Ishikawa (cell line): ENCODE data around the gene OSM.

ENCODE experiments used
- CEBPB ChIP-seq: IDR thresholded peaks from 2 replicates; pipeline ENCODE4 v1.6.1; 2012
- CREB1 ChIP-seq: IDR thresholded peaks from 2 replicates; pipeline ENCODE4 v1.6.1; 2012; ENCODE audit warnings: low read depth
- EGR1 ChIP-seq: IDR thresholded peaks from 2 replicates; pipeline ENCODE4 v1.6.1; 2012
- EP300 ChIP-seq: IDR thresholded peaks from 2 replicates; pipeline ENCODE4 v1.6.1; 2012; ENCODE audit warnings: borderline replicate concordance
- FOXM1 ChIP-seq: IDR thresholded peaks from 2 replicates; pipeline ENCODE4 v1.6.1; 2012; ENCODE audit warnings: low read depth, borderline replicate concordance
- NFIC ChIP-seq: IDR thresholded peaks from 2 replicates; pipeline ENCODE4 v1.6.1; 2012
- RAD21 ChIP-seq: IDR thresholded peaks from 2 replicates; pipeline ENCODE4 v1.6.1; 2012; ENCODE audit warnings: low read depth
- TCF12 ChIP-seq: IDR thresholded peaks from 2 replicates; pipeline ENCODE4 v1.6.1; 2012; ENCODE audit warnings: low read depth
- TEAD4 ChIP-seq: IDR thresholded peaks from 2 replicates; pipeline ENCODE4 v1.6.1; 2012
- USF1 ChIP-seq: IDR thresholded peaks from 2 replicates; pipeline ENCODE4 v1.6.1; 2012
- YY1 ChIP-seq: IDR thresholded peaks from 2 replicates; pipeline ENCODE4 v1.6.1; 2012; ENCODE audit warnings: low read depth
- ZBTB7A ChIP-seq: IDR thresholded peaks from 2 replicates; pipeline ENCODE4 v1.6.1; 2012; ENCODE audit warnings: low read depth
- TF ChIP-seq, protein P1 (sequence below): IDR thresholded peaks from 2 replicates; pipeline ENCODE4 v1.6.1; 2012; ENCODE audit warnings: low read depth, mild to moderate bottlenecking

Gene OSM

GRCh38 chr22:30273711-30274436 lies 7.2 kb upstream of the OSM start:
- TF ChIP-seq FOXM1 (no peak), YY1 (no peak), TEAD4 (no peak), RAD21 (no peak), USF1 (no peak)
- TF ChIP-seq, protein P1, sequence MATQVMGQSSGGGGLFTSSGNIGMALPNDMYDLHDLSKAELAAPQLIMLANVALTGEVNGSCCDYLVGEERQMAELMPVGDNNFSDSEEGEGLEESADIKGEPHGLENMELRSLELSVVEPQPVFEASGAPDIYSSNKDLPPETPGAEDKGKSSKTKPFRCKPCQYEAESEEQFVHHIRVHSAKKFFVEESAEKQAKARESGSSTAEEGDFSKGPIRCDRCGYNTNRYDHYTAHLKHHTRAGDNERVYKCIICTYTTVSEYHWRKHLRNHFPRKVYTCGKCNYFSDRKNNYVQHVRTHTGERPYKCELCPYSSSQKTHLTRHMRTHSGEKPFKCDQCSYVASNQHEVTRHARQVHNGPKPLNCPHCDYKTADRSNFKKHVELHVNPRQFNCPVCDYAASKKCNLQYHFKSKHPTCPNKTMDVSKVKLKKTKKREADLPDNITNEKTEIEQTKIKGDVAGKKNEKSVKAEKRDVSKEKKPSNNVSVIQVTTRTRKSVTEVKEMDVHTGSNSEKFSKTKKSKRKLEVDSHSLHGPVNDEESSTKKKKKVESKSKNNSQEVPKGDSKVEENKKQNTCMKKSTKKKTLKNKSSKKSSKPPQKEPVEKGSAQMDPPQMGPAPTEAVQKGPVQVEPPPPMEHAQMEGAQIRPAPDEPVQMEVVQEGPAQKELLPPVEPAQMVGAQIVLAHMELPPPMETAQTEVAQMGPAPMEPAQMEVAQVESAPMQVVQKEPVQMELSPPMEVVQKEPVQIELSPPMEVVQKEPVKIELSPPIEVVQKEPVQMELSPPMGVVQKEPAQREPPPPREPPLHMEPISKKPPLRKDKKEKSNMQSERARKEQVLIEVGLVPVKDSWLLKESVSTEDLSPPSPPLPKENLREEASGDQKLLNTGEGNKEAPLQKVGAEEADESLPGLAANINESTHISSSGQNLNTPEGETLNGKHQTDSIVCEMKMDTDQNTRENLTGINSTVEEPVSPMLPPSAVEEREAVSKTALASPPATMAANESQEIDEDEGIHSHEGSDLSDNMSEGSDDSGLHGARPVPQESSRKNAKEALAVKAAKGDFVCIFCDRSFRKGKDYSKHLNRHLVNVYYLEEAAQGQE = no peak

DNA sequence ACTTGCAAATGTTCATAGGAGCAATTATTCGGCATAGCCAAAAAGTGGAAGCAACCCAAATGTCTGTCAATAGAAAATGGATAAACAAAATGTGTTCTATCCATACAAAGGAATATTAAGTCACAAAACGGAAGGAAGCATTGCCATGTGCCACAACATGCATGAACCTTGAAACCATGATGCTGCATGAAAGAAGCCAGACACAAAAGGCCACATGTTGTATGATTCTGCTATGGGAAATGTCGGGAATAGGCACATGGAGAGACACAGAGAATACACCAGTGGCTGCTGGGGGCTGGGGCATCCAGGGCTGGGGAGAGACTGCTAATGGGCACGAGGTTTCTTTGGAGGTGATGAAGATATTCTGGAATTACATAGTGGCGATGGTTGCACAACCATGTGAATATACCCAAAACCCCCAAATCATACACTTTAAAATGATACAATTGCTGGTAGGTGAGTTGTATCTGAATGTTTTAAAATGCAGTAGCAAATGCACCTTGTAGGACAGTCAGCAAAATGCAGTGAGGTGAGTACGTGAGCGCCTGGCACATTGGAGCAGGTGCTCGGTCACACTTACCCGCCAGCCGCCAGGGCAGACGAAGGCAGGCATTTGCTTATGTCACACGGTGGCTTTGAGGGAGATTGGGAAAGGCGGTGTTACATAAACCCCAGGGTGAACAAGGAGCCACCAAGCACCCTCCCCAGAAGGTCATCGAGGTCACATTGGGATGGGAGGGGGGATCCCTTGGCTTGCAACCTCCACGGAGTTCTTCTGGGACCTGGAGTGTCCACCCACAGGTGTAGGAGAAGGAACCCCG lies 6.3 kb upstream of the OSM start:
- TF ChIP-seq YY1 (no peak), FOXM1 (no peak), CEBPB (no peak)

- TF ChIP-seq, protein P1 = no peak
- TF ChIP-seq USF1 (no peak), RAD21 (no peak)
Measured at GRCh38 chr22:30270832-30271231, 4.2 kb upstream of the OSM start.

GRCh38 chr22:30268331-30268730 lies 1.7 kb upstream of the OSM start:
- TF ChIP-seq CREB1 (no peak), TCF12 (no peak), YY1 (no peak), NFIC (no peak), CEBPB (no peak)
- TF ChIP-seq, protein P1 = no peak

DNA sequence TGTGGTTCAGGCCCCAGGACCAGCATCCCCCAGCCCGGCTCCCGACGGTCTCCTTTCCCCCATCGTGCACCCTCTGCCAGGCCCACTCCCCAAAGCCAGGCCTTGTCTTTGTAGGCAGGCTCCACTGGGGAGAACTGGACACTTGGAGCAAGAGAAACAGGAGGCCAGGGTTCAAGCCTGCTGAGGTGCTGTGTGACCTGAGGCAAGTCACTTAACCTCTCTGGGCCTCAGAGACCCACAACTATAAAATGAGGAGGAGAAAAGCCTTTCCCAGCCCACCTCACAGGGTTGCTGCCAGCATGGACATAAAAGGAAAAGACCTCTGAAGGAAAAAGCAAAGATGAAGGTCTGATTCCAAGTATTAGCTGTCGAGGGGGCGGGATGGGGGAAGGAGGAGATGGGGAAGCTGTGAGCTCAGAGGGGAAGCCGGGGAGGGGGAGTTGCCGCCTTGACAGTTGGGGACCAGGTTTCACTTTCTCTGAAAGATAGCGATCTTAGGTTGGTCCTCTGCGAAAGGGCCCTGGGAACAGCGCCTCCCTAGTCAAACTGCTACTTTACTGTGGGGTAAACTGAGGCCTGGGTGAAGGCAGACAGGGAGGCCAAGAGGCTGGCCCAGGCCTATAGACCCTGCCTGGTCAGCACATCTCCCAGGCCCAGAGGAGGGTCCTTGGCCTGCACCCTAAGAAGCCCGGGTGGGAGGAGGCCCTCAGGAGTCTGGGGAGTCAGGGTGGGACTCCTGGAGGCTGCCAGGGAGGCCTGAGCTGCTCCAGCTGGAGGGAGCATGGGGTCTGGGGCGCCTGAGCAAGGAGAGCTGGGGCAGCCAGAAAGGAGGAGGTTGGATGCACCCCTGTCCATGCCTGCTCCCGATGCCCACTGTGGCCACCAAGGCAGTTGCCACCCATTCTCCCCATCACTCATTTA lies 991 bp upstream of the OSM start:
- TF ChIP-seq TCF12 = no peak
- no peak for TF ChIP-seq FOXM1
- no peak for TF ChIP-seq EP300
- TF ChIP-seq CREB1 = no peak
- TF ChIP-seq RAD21 = no peak
- TF ChIP-seq NFIC = no peak
- no peak for TF ChIP-seq EGR1
- TF ChIP-seq, protein P1 = no peak
- no peak for TF ChIP-seq USF1
- TF ChIP-seq ZBTB7A = no peak
- no peak for TF ChIP-seq CEBPB
